Measurements from ENCODE around the gene UBQLN4. TPM values are rescaled to one million over a fixed set of nuclear protein-coding genes. Genes with fewer than 3 reads are reported as not detected.

The UBQLN4 gene
- total RNA-seq, 1 experiment from 2014 or later, result 37.3 TPM

DNA sequence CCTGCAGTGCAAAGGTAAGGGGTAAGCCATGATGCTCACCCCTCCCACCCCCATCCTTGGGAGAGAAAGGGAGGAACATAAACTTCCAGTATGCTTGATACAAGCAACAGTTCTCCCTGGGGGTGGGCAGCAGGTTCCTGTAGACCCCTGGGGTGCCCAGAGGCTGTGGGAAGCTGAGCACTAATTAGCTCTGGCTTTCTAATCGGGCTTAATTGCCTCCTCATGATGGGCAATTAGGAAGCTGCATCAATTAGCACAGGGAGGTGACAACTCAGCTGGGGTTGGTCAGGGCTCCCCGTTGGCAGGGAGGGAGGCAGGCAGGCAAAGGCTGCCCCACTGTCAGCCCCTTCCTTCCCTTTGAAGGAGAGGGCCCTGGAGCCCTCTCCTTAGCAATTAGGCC, 45.2 kb upstream of the UBQLN4 start:
- CTCF ChIA-PET, result interaction anchor here (0.8 to 29.6 kb wide), 6 partner anchors 8 to 126 kb away, joined by 3 to 1176 read pairs (median 6); partner anchors contain the start of gene LMNA
- Mint-ChIP-seq H3K4me3 (no peak overlapping the region), H3K27ac (no peak overlapping the region), H3K9me3 (no peaks in the 10 kb centered on the region), H3K27me3 (ENCODE audit: low read depth) (no peaks in the 10 kb centered on the region), H3K36me3 (peaks cover 2% of the 10 kb centered on the region), H3K4me1 (peaks cover 31% of the 10 kb centered on the region)
- TF ChIP-seq ATF2 (CRISPR knock-in tag; IDR thresholded peaks at IDR 0.05; ENCODE audit: borderline replicate concordance, low read depth), result no peak
- TF ChIP-seq, protein P1, sequence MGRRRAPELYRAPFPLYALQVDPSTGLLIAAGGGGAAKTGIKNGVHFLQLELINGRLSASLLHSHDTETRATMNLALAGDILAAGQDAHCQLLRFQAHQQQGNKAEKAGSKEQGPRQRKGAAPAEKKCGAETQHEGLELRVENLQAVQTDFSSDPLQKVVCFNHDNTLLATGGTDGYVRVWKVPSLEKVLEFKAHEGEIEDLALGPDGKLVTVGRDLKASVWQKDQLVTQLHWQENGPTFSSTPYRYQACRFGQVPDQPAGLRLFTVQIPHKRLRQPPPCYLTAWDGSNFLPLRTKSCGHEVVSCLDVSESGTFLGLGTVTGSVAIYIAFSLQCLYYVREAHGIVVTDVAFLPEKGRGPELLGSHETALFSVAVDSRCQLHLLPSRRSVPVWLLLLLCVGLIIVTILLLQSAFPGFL (CRISPR knock-in tag; IDR thresholded peaks at IDR 0.05; ENCODE audit: borderline replicate concordance), result no peak
- TF ChIP-seq TEAD4 (CRISPR knock-in tag; IDR thresholded peaks at IDR 0.05), result no peak
- DNase-seq (ENCODE audit: low spot score) (no peak), ATAC-seq (no peak)
- POLR2A ChIA-PET, result interaction anchor here (0.6 to 1.2 kb wide), 3 partner anchors 10 to 43 kb away, joined by 3 to 5 read pairs (median 3); partner anchors contain the start of gene LMNA

DNA sequence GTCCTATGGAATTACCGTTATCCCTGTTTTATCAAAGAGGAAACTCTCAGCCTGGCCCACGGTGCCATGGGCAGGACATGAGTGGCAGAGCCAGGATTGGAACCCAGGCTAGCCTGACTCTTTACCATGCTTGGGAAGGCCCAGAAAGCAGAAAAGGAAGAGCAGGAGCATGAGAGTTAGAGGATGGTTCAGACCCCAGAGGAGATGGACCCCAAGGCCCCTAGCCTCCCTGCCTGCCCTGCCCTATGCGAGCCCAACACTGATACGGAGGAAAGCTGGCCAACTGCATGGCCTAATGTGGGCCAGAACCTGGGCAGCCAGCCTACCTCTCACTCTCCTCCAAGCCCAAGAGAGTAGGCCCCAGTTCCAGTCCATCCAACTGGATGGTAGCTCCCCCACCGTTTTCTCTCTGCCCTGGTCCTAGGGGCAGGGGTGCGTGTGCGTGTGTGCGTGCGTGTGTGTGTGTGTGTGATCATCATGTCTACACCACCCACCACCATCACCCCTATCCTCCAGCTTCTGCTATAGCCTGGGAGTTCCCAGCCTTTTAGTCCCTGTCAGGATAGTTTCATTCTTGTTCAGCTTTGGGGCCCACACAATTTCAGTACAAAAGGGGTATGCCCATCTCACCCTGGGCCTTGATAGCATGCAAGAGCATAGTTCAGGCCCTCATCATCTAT, 44.0 kb upstream of the UBQLN4 start:
- no peak for TF ChIP-seq PRRX2 (CRISPR knock-in tag; IDR thresholded peaks at IDR 0.05)
- no peak for TF ChIP-seq ZNF671 (CRISPR knock-in tag; IDR thresholded peaks at IDR 0.05)
- TF ChIP-seq, protein P2, sequence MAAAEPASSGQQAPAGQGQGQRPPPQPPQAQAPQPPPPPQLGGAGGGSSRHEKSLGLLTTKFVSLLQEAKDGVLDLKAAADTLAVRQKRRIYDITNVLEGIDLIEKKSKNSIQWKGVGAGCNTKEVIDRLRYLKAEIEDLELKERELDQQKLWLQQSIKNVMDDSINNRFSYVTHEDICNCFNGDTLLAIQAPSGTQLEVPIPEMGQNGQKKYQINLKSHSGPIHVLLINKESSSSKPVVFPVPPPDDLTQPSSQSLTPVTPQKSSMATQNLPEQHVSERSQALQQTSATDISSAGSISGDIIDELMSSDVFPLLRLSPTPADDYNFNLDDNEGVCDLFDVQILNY (CRISPR knock-in tag; IDR thresholded peaks at IDR 0.05), result no peak
- no peak for TF ChIP-seq FOXP1 (CRISPR knock-in tag; IDR thresholded peaks at IDR 0.05; ENCODE audit: borderline replicate concordance)
- no peak for TF ChIP-seq ZBTB21 (CRISPR knock-in tag; IDR thresholded peaks at IDR 0.05; ENCODE audit: borderline replicate concordance)
- peaks cover 20% of the 10 kb centered on the region for H3K4me1 Mint-ChIP-seq
- no peak overlapping the region for H3K27ac Mint-ChIP-seq
- POLR2A ChIA-PET, result interaction anchor here (0.7 to 1.2 kb wide), 3 partner anchors 9 to 32 kb away, joined by 3 to 6 read pairs (median 5); no protein-coding TSS in a partner anchor
- no peaks in the 10 kb centered on the region for H3K27me3 Mint-ChIP-seq (ENCODE audit: low read depth)
- ATAC-seq (no peak), DNase-seq (ENCODE audit: low spot score) (no peak)
- CTCF ChIA-PET, result interaction anchor here (0.9 to 29.6 kb wide), 11 partner anchors 8 to 185 kb away, joined by 3 to 1176 read pairs (median 6); partner anchors contain the start of genes LMNA, RAB25 and SMG5
- H3K4me3 Mint-ChIP-seq, result no peak overlapping the region
- H3K9me3 Mint-ChIP-seq, result no peaks in the 10 kb centered on the region
- H3K36me3 Mint-ChIP-seq, result peaks cover 6% of the 10 kb centered on the region

DNA sequence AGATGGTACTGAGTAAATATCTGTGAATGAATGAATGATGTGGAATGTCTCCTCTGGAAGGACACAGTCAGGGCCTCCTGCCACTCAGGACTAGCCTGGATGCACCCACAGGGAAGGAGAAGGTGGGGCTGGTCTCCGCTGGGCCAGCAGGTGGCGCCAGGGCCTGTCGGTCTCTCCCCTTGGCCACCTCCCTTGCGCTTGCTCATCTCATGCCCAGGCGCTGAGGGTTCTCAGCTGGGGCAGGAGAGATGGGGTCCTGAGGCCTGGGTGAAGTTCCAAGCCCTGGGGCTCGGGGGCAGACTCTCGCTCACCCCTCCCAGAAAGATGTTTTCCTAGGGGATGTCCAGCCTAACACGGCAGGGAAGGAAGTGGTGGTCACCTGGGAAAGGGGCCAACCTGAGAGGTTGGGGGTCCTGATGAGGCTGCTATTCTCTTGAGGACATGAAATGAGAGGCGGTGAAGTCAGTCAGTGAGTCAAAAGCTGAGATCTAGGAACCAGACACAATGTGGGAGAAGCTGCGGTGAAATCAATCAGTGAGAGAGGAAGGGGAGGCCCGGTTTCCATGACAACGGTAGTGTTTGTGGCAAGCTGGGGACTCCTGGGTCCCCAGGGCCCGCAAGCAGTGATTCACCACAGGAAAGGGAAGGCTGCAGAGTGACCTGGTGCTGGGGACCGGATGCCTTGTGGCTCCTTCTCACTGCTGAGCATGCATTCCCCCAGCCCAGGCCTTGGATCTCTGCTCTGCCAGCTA, 43.2 kb upstream of the UBQLN4 start:
- POLR2A ChIA-PET, result interaction anchor here (0.7 to 1.2 kb wide), 4 partner anchors 8 to 33 kb away, joined by 3 to 6 read pairs (median 4); no protein-coding TSS in a partner anchor
- Mint-ChIP-seq H3K4me3 (no peak overlapping the region), H3K27ac (no peak overlapping the region), H3K9me3 (no peaks in the 10 kb centered on the region), H3K4me1 (peaks cover 20% of the 10 kb centered on the region), H3K36me3 (peaks cover 8% of the 10 kb centered on the region), H3K27me3 (ENCODE audit: low read depth) (no peaks in the 10 kb centered on the region)
- ATAC-seq (peak; percentile 94), DNase-seq (ENCODE audit: low spot score) (peak; percentile 92)
- CTCF ChIA-PET, result interaction anchor here (0.5 to 29.6 kb wide), 28 partner anchors 8 to 186 kb away, joined by 3 to 1176 read pairs (median 4); partner anchors contain the start of genes ARHGEF2, LMNA, MEX3A and PAQR6
- 0 out of 2 replicates have a peak, but pooled peaks have one; percentile 38 for TF ChIP-seq HMGXB4 (CRISPR knock-in tag; IDR thresholded peaks at IDR 0.05)
- TF ChIP-seq, protein P3, sequence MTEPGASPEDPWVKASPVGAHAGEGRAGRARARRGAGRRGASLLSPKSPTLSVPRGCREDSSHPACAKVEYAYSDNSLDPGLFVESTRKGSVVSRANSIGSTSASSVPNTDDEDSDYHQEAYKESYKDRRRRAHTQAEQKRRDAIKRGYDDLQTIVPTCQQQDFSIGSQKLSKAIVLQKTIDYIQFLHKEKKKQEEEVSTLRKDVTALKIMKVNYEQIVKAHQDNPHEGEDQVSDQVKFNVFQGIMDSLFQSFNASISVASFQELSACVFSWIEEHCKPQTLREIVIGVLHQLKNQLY (CRISPR knock-in tag; IDR thresholded peaks at IDR 0.05), result peak; percentile 36; the same call in 1 of the 2 replicates
- no peak for TF ChIP-seq ZNF232 (CRISPR knock-in tag; IDR thresholded peaks at IDR 0.05)
- peak; percentile 90 for TF ChIP-seq CTCF (IDR thresholded peaks at IDR 0.05)

All from WTC11 (cell line).